Activated naive CD4-positive, alpha-beta T cell treated with anti-CD3 and anti-CD28 coated beads, Interleukin-2, amount 10 ng/mL, durations not matched to agents 5 hours and 36 hours (primary cell): ENCODE data around the gene AVL9. TPM values are rescaled to one million over a fixed set of nuclear protein-coding genes. Genes with fewer than 3 reads are reported as not detected.

Experiments used
- total RNA-seq, 2 experiments: library from RNA; stranded (reverse); gene quantifications; one replicate each; pipeline ENCODE4 v1.2.3, GENCODE V29; 2021

AVL9 gene
- 10 to 100 TPM; 34.6 to 36.2 TPM for total RNA-seq

GRCh38 chr7:32495298-32496051 lies at the start of gene AVL9:
AVL9 (plus strand) TSS chr7:32495489; CDS start chr7:32495710, 221 bp downstream.

DNA sequence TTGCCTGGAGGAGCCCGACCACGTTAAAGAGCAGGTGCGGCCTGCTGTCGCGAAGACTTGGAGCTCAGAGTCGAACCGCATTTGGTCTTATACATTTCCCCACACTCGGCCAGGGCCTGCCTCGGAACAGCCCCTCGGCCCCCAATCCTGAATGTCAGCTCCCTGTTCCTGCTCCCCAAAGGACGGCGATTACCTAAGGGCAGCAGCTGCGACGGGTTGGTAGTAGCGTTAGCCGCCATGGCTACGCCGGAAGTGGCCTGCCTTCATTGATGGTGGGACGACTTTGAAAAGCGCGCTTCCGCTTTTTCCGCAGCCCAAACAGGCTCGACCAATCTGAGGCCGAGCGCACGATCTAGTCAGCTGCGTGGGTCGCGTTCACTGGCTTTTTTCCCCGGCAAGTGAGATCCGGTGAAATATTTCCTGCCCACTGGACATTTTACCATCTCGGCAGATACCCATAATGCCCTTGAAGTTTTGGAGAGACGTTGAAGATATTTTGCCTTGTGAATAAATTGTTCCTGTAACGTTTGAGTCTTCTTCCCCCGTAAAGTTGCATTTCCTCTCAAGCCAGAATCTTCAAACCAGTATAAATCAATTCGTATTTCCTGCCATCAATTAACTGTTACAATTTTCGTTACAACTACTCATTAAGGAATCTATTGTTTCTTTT lies 5.0 kb upstream of the AVL9 start, which contains the start of gene LSM5:
LSM5 (minus strand) TSS at position 254 of the 670 bp plus-strand sequence; CDS start at position 239, 15 bp downstream.

Other genes with a start within 250 kb of the AVL9 start
- 10 to 100 TPM; 62.4 to 65.5 TPM for gene LSM5, start 5.1 kb upstream of the AVL9 start, total RNA-seq